GM12878 (cell line): ENCODE results near the gene NAALADL2. TPM values are rescaled to one million over a fixed set of nuclear protein-coding genes. Genes with fewer than 3 reads are reported as not detected.

Source experiments
- ATAC-seq: fragments of 200-7000 bp; cut with Tn5 transposase; 3 replicates; pipeline ENCODE4 v1.9.1; 2020; ENCODE audit warnings: mild to moderate bottlenecking, moderate library complexity
- BruUV-seq: library from RNA; stranded (reverse); fragments of 400-500 nt; replicated peaks from 2 replicates; lab custom pipeline; 2021; lab: Mats Ljungman, UMichigan
- CTCF ChIA-PET: fragments of 300-600 bp; sonication (Branson Sonifier 250); formaldehyde crosslinking; extraction: SDS; loops from one replicate; lab custom pipeline; 2021; ENCODE audit warnings: inconsistent platforms; lab: Yijun Ruan, JAX
- POLR2A ChIA-PET: fragments of 350-600 bp; formaldehyde crosslinking; extraction: SDS; loops from one replicate; lab custom pipeline; 2021; ENCODE audit warnings: inconsistent platforms; lab: Charles Lee
- RAD21 ChIA-PET: fragments of 300-600 bp; sonication (Branson Sonifier 250); formaldehyde crosslinking; loops from one replicate; lab custom pipeline; 2023; ENCODE audit warnings: antibody characterized with exemption; ENCODE audit not compliant: unreplicated experiment; lab: Charles Lee
- SMC1A ChIA-PET: fragments of 300-600 bp; sonication (Branson Sonifier 250); formaldehyde crosslinking; loops from one replicate; lab custom pipeline; 2023; ENCODE audit not compliant: unreplicated experiment, uncharacterized antibody; lab: Charles Lee
- DNase-seq: peaks from one replicate; pipeline ENCODE4 v3.0.0-alpha.2; 2011; ENCODE audit warnings: low read depth, low spot score
- FAIRE-seq: peaks from 3 replicates; lab custom pipeline; 2011; peaks lifted over from hg19 to GRCh38; lab: Jason Lieb, UNC
- H2AFZ ChIP-seq: 2 replicates; pipeline ENCODE4 v1.6.0; 2011; ENCODE audit warnings: low read depth, low read length, control low read depth; ENCODE audit not compliant: control insufficient read depth
- H3K27ac ChIP-seq: 2 replicates; pipeline ENCODE4 v1.5.1; 2011; ENCODE audit warnings: control low read depth; ENCODE audit not compliant: control insufficient read depth, insufficient read depth
- H3K27me3 ChIP-seq, 2 experiments: replicated peaks in 1 of 2; 2 replicates each; pipeline versions ENCODE4 v1.6.0 to v1.6.1; 2011; ENCODE audit warnings: low read length in 1 of 2; ENCODE audit not compliant: control insufficient read depth in 2 of 2, insufficient read depth in 2 of 2
- H3K36me3 ChIP-seq, 2 experiments: 2 replicates each; pipeline ENCODE4 v1.5.1; 2011; ENCODE audit warnings: low read length in 1 of 2; ENCODE audit not compliant: control insufficient read depth in 2 of 2, insufficient read depth in 2 of 2
- H3K4me1 ChIP-seq: 2 replicates; pipeline ENCODE4 v1.6.1; 2011; ENCODE audit warnings: mild to moderate bottlenecking, low read length, moderate library complexity, mixed read lengths; ENCODE audit not compliant: control insufficient read depth, insufficient read depth
- H3K4me2 ChIP-seq: 2 replicates; pipeline ENCODE4 v1.6.0; 2011; ENCODE audit warnings: control low read depth; ENCODE audit not compliant: control insufficient read depth, insufficient read depth
- H3K4me3 ChIP-seq: fragments of 200-600 bp; sonication (generic); 2 replicates; pipeline ENCODE4 v1.5.1; 2016
- H3K79me2 ChIP-seq: 2 replicates; pipeline ENCODE4 v1.6.0; 2011; ENCODE audit warnings: low read length; ENCODE audit not compliant: control insufficient read depth, insufficient read depth
- H3K9ac ChIP-seq: 2 replicates; pipeline ENCODE4 v1.8.0; 2011; ENCODE audit warnings: low read length, control low read depth, mixed read lengths; ENCODE audit not compliant: control insufficient read depth, insufficient read depth
- H3K9me3 ChIP-seq: replicated peaks from 3 replicates; pipeline ENCODE4 v1.5.1; 2011; ENCODE audit warnings: mild to moderate bottlenecking, low read length; ENCODE audit not compliant: control insufficient read depth, insufficient read depth
- H4K20me1 ChIP-seq: 2 replicates; pipeline ENCODE4 v1.6.0; 2011; ENCODE audit not compliant: control insufficient read depth, insufficient read depth
- ETV6 ChIP-seq, 2 experiments: fragments of 450-650 bp in 1 of 2; IDR thresholded peaks in 1 of 2; conservative IDR thresholded peaks in 1 of 2; 2 replicates each; pipeline ENCODE4 v1.6.1; 2014; ENCODE audit warnings: antibody characterized with exemption in 1 of 2, borderline replicate concordance in 1 of 2, low read depth in 1 of 2, mild to moderate bottlenecking in 1 of 2, moderate library complexity in 1 of 2
- FOXK2 ChIP-seq: fragments of 450-650 bp; IDR thresholded peaks from 2 replicates; pipeline ENCODE4 v1.6.1; 2017; ENCODE audit warnings: mild to moderate bottlenecking, moderate library complexity
- HDGF ChIP-seq: fragments of 450-650 bp; IDR thresholded peaks from 2 replicates; pipeline ENCODE4 v1.6.1; 2016; ENCODE audit warnings: antibody characterized with exemption
- IRF5 ChIP-seq: fragments of 450-650 bp; IDR thresholded peaks from 2 replicates; pipeline ENCODE4 v1.6.1; 2017; ENCODE audit warnings: borderline replicate concordance
- MLLT1 ChIP-seq: fragments of 450-650 bp; IDR thresholded peaks from 2 replicates; pipeline ENCODE4 v1.6.1; 2016; ENCODE audit warnings: mild to moderate bottlenecking
- NKRF ChIP-seq: fragments of 450-650 bp; conservative IDR thresholded peaks from 2 replicates; pipeline ENCODE4 v1.6.1; 2017; ENCODE audit warnings: mild to moderate bottlenecking, moderate library complexity
- SMAD5 ChIP-seq: IDR thresholded peaks from 2 replicates; pipeline ENCODE4 v1.6.1; 2016; ENCODE audit warnings: antibody characterized with exemption, low read depth
- TCF12 ChIP-seq: IDR thresholded peaks from 2 replicates; pipeline ENCODE4 v1.6.1; 2011; ENCODE audit warnings: low read depth, mild to moderate bottlenecking, low read length
- YBX1 ChIP-seq: fragments of 450-650 bp; IDR thresholded peaks from 2 replicates; pipeline ENCODE4 v1.6.1; 2016; ENCODE audit warnings: antibody characterized with exemption
- ZBTB40 ChIP-seq: fragments of 450-650 bp; IDR thresholded peaks from 2 replicates; pipeline ENCODE4 v1.6.1; 2016; ENCODE audit warnings: mild to moderate bottlenecking, moderate library complexity, borderline replicate concordance
- in situ Hi-C: fragments of 300-500 bp; cut with MboI; formaldehyde crosslinking; loops from 9 replicates; pipeline ENCODE4 v1.14.3; 2018; ENCODE audit warnings: mixed read lengths
- intact Hi-C: fragments of 100-400 bp; cut with micrococcal nuclease; formaldehyde crosslinking; loops from one replicate; pipeline ENCODE4 v1.14.2; 2022; ENCODE audit not compliant: unreplicated experiment
- polyA plus RNA-seq, 11 experiments: library from polyadenylated mRNA; depleted of rRNA in 4 of 11; unstranded in 6 of 11; stranded (reverse) in 5 of 11; fragments of >200 nt; fragmentation: Nextera tagmentation in 4 of 11; fragmentation: Illumina TruSeq in 1 of 11; extraction: Ambion mirVana in 4 of 11; extraction: Trizol in 1 of 11; gene quantifications; 1 replicate in 1 of 11; 2 replicates in 10 of 11; pipeline versions ENCODE4 v1.2.1 to v1.2.3, GENCODE V29; 2011 to 2016; ENCODE audit warnings: inconsistent platforms in 2 of 11, missing spikeins in 2 of 11, low read depth in 1 of 11
- total RNA-seq, 4 experiments: library from RNA; depleted of rRNA in 3 of 4; stranded (reverse); fragments of >200 nt in 3 of 4; fragmentation: Illumina TruSeq in 1 of 4; extraction: Trizol in 1 of 4; gene quantifications; 2 replicates each; pipeline versions ENCODE4 v1.2.1 to v1.2.3, GENCODE V29; 2013 to 2021
- TF ChIP-seq, protein P1 (sequence below): IDR thresholded peaks from 2 replicates; pipeline ENCODE4 v1.6.1; 2012; ENCODE audit warnings: low read depth, low read length, improper control_type of control experiment

Gene NAALADL2
- total and polyA plus RNA-seq, 10 of the 15 experiments (the other 5 are each of a cell fraction or from before 2014, with no cell fraction given): 0.06 to 10.8 (median 0.46) TPM

- TF ChIP-seq NKRF: no peak
Observed at GRCh38 chr3:175255698-175256097, 396.6 kb downstream of the NAALADL2 start (continued).

DNA sequence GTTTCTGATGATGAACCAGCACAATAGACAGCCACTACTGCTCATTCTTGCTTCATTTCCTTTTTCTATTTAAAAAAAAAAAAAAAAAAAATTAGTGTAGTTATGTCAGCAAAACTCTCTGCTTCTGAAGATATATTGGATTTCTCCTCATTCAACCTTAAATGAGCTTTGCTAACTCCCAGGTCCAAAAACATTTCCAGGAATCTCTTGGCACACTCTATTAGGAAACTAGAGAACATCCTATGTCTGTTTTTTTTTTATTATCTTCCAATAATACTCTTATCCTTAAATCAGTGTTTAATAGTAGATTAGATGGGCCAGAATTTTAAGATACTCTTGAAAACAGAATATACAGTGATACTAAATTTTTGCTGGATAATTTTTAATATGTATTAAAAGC is 398.0 kb downstream of the NAALADL2 start:
- ChIA-PET POLR2A (no interaction called here), SMC1A (interaction anchor here (0.6 to 1.5 kb wide), 2 partner anchors 17 to 1099 kb away, joined by 3 read pairs; no protein-coding TSS in a partner anchor), RAD21 (interaction anchor here (1.0 to 1.4 kb wide), 2 partner anchors 10 to 17 kb away, joined by 4 to 8 read pairs; no protein-coding TSS in a partner anchor), CTCF (interaction anchor here (0.6 to 1.5 kb wide), 3 partner anchors 10 to 684 kb away, joined by 3 read pairs; no protein-coding TSS in a partner anchor)
- Histone ChIP-seq H3K27me3 (no peaks in the 10 kb centered on the region), H3K4me1 (no peaks in the 10 kb centered on the region), H3K79me2 (peaks cover 16% of the 10 kb centered on the region), H3K9me3 (no peaks in the 10 kb centered on the region; the same call in 2 of the 3 replicates), H3K36me3 (peaks cover 0 to 2% of the 10 kb centered on the region in 2 experiments; a peak in 2 of 4 replicates), H3K27ac (no peak overlapping the region), H3K9ac (no peak overlapping the region), H3K4me2 (no peak overlapping the region), H4K20me1 (no peaks in the 10 kb centered on the region), H2AFZ (no peak overlapping the region), H3K4me3 (no peak overlapping the region)
- no peak for ATAC-seq
- in situ Hi-C loops (no loop called here), intact Hi-C loops (loop anchor here (10.0 kb wide), 1 partner anchor 688 kb away; no protein-coding TSS in a partner anchor)
- no peak for FAIRE-seq
- no peak for DNase-seq
- no TSS peak for BruUV-seq
- TF ChIP-seq HDGF (no peak), SMAD5 (no peak), YBX1 (no peak), ZBTB40 (no peak), FOXK2 (no peak), TCF12 (no peak), IRF5 (no peak), MLLT1 (no peak), ETV6 (conservative IDR thresholded peaks at IDR 0.05 in 1 of 2, IDR thresholded peaks at IDR 0.05 in 1 of 2; ENCODE audit: borderline replicate concordance in 1 of 2, low read depth in 1 of 2) (no peak)
- TF ChIP-seq, protein P1, sequence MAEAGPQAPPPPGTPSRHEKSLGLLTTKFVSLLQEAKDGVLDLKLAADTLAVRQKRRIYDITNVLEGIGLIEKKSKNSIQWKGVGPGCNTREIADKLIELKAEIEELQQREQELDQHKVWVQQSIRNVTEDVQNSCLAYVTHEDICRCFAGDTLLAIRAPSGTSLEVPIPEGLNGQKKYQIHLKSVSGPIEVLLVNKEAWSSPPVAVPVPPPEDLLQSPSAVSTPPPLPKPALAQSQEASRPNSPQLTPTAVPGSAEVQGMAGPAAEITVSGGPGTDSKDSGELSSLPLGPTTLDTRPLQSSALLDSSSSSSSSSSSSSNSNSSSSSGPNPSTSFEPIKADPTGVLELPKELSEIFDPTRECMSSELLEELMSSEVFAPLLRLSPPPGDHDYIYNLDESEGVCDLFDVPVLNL: no peak
